A549 (cell line): ENCODE data around the gene MOXD1. TPM values are rescaled to one million over a fixed set of nuclear protein-coding genes. Genes with fewer than 3 reads are reported as not detected.

ENCODE experiments used
- ATAC-seq, 2 experiments: fragments of 200-7000 bp in 1 of 2; fragments of >200 bp in 1 of 2; cut with Nextera tagmentation in 1 of 2; cut with Tn5 transposase in 1 of 2; 3 replicates each; pipeline versions ENCODE4 v1.8.0 to v1.9.1; 2018 to 2020; ENCODE audit warnings: mild to moderate bottlenecking in 1 of 2, moderate library complexity in 1 of 2
- CTCF ChIA-PET: fragments of 300-600 bp; sonication (Branson Sonifier 250); formaldehyde crosslinking; extraction: SDS; loops from one replicate; lab custom pipeline; 2021; ENCODE audit warnings: antibody characterized with exemption, inconsistent platforms; lab: Yijun Ruan, JAX
- POLR2A ChIA-PET: fragments of 350-600 bp; formaldehyde crosslinking; extraction: SDS; loops from one replicate; lab custom pipeline; 2021; ENCODE audit warnings: antibody characterized with exemption, inconsistent platforms; lab: Yijun Ruan, JAX
- DNase-seq, 2 experiments: peaks; one replicate each; pipeline versions ENCODE4 v3.0.0 to v3.0.0-alpha.2; 2011 to 2016; ENCODE audit warnings: low read depth in 1 of 2, low spot score in 1 of 2
- FAIRE-seq: peaks from 2 replicates; lab custom pipeline; 2011; peaks lifted over from hg19 to GRCh38; lab: Jason Lieb, UNC
- H3K27ac ChIP-seq, 2 experiments: fragments of >200 bp; sonication (Bioruptor Twin); formaldehyde crosslinking; 3 replicates each; pipeline ENCODE4 v1.5.1; 2016 to 2017
- H3K4me1 ChIP-seq: fragments of >200 bp; sonication (Bioruptor Twin); formaldehyde crosslinking; 3 replicates; pipeline ENCODE4 v1.6.1; 2016
- H3K4me2 ChIP-seq: fragments of >200 bp; sonication (Bioruptor Twin); formaldehyde crosslinking; 3 replicates; pipeline ENCODE4 v1.6.1; 2016
- H3K4me3 ChIP-seq: fragments of >200 bp; sonication (Bioruptor Twin); formaldehyde crosslinking; 3 replicates; pipeline ENCODE4 v1.5.1; 2016
- H3K9me3 ChIP-seq: fragments of >200 bp; sonication (Bioruptor Twin); formaldehyde crosslinking; 3 replicates; pipeline ENCODE4 v1.6.1; 2016
- EHF ChIP-seq: fragments of 250-450 bp; sonication (Bioruptor Pico); IDR thresholded peaks from 2 replicates; pipeline ENCODE4 v1.5.0; 2020; ENCODE audit warnings: mild to moderate bottlenecking
- HDAC2 ChIP-seq: fragments of 200-600 bp; sonication (generic); IDR thresholded peaks from 2 replicates; pipeline ENCODE4 v1.6.1; 2016
- HEYL ChIP-seq: fragments of 250-450 bp; sonication (Bioruptor Pico); IDR thresholded peaks from 2 replicates; pipeline ENCODE4 v1.8.0; 2021; ENCODE audit warnings: mild to moderate bottlenecking, moderate library complexity
- HOXB5 ChIP-seq: fragments of 250-450 bp; sonication (Bioruptor Pico); IDR thresholded peaks from 2 replicates; pipeline ENCODE4 v1.5.0; 2020; ENCODE audit warnings: mild to moderate bottlenecking, moderate library complexity
- JUN ChIP-seq, 2 experiments: fragments of >200 bp; sonication (Bioruptor Twin); formaldehyde crosslinking; IDR thresholded peaks; 2 replicates in 1 of 2; 3 replicates in 1 of 2; pipeline ENCODE4 v1.6.1; 2016 to 2017
- JUNB ChIP-seq: fragments of >200 bp; sonication (Bioruptor Twin); formaldehyde crosslinking; IDR thresholded peaks from 2 replicates; pipeline ENCODE4 v1.6.1; 2016
- KDM5A ChIP-seq: fragments of 200-600 bp; sonication (generic); IDR thresholded peaks from 2 replicates; pipeline ENCODE4 v1.6.1; 2016; ENCODE audit warnings: antibody characterized with exemption, mild to moderate bottlenecking
- MAFK ChIP-seq: fragments of 450-650 bp; IDR thresholded peaks from 2 replicates; pipeline ENCODE4 v1.6.1; 2014; ENCODE audit not compliant: partially characterized antibody
- MAZ ChIP-seq: fragments of 150-350 bp; IDR thresholded peaks from 2 replicates; pipeline ENCODE4 v1.6.1; 2014; ENCODE audit warnings: antibody characterized with exemption, low read depth, low read length, borderline replicate concordance
- NR3C1 ChIP-seq: fragments of >200 bp; sonication (Bioruptor Twin); formaldehyde crosslinking; IDR thresholded peaks from 3 replicates; pipeline ENCODE4 v1.6.1; 2017
- POLR2AphosphoS2 ChIP-seq: conservative IDR thresholded peaks from 2 replicates; pipeline ENCODE4 v1.6.1; 2012; ENCODE audit warnings: low read length, improper control_type of control experiment, inconsistent platforms
- RAD21 ChIP-seq, 2 experiments: fragments of >200 bp in 1 of 2; sonication (Bioruptor Twin) in 1 of 2; formaldehyde crosslinking in 1 of 2; IDR thresholded peaks in 1 of 2; conservative IDR thresholded peaks in 1 of 2; 2 replicates in 1 of 2; 3 replicates in 1 of 2; pipeline ENCODE4 v1.6.1; 2012 to 2018; ENCODE audit warnings: inconsistent platforms in 1 of 2
- RCOR1 ChIP-seq: fragments of 150-350 bp; IDR thresholded peaks from 2 replicates; pipeline ENCODE4 v1.6.1; 2014; ENCODE audit warnings: antibody characterized with exemption, low read length, low read depth
- SMC3 ChIP-seq: fragments of >200 bp; sonication (Bioruptor Twin); formaldehyde crosslinking; IDR thresholded peaks from 3 replicates; pipeline ENCODE4 v1.6.1; 2018; ENCODE audit warnings: inconsistent platforms
- ZFP36 ChIP-seq: fragments of 450-650 bp; IDR thresholded peaks from 2 replicates; pipeline ENCODE4 v1.6.1; 2014; ENCODE audit warnings: borderline replicate concordance; ENCODE audit not compliant: partially characterized antibody
- WGBS: methylation state at CpG from one replicate; pipeline ENCODE4 v1.1.6; 2017; ENCODE audit errors: missing lambda C conversion rate; 5-methylcytosine and 5-hydroxymethylcytosine counted together
- polyA plus RNA-seq, 4 experiments: library from polyadenylated mRNA; depleted of rRNA in 3 of 4; stranded (reverse); fragments of >200 nt; fragmentation: RNase III in 1 of 4; extraction: RNeasy Plus Mini Kit Qiagen cat#74134 plus additional on column Dnase treatment in 1 of 4; gene quantifications; 2 replicates in 3 of 4; 3 replicates in 1 of 4; pipeline ENCODE4 v1.2.3, GENCODE V29; 2011 to 2017
- TF ChIP-seq, protein P1 (sequence below): fragments of 250-450 bp; sonication (Bioruptor Pico); IDR thresholded peaks from 2 replicates; pipeline ENCODE4 v1.5.0; 2020; ENCODE audit warnings: low read depth, mild to moderate bottlenecking, moderate library complexity
- TF ChIP-seq, protein P2 (sequence below): fragments of 200-600 bp; sonication (generic); IDR thresholded peaks from 2 replicates; pipeline ENCODE4 v1.6.1; 2016; ENCODE audit warnings: antibody characterized with exemption, mild to moderate bottlenecking, moderate library complexity
- TF ChIP-seq, protein P3 (sequence below): fragments of >200 bp; sonication (Bioruptor Twin); formaldehyde crosslinking; IDR thresholded peaks from 3 replicates; pipeline ENCODE4 v1.5.1; 2016
- TF ChIP-seq, protein P4 (sequence below): IDR thresholded peaks from 2 replicates; pipeline ENCODE4 v1.6.1; 2012
- TF ChIP-seq, protein P5 (sequence below): fragments of >200 bp; sonication (Bioruptor Twin); formaldehyde crosslinking; IDR thresholded peaks from 3 replicates; pipeline ENCODE4 v1.6.1; 2016
- TF ChIP-seq, protein P6 (sequence below): fragments of >200 bp; sonication (Bioruptor Twin); formaldehyde crosslinking; IDR thresholded peaks from 2 replicates; pipeline ENCODE4 v1.6.1; 2016

MOXD1 gene
- polyA plus RNA-seq, 2 of the 4 experiments (the other 2 are of a cell fraction), result 1.4 to 2.4 TPM

DNA sequence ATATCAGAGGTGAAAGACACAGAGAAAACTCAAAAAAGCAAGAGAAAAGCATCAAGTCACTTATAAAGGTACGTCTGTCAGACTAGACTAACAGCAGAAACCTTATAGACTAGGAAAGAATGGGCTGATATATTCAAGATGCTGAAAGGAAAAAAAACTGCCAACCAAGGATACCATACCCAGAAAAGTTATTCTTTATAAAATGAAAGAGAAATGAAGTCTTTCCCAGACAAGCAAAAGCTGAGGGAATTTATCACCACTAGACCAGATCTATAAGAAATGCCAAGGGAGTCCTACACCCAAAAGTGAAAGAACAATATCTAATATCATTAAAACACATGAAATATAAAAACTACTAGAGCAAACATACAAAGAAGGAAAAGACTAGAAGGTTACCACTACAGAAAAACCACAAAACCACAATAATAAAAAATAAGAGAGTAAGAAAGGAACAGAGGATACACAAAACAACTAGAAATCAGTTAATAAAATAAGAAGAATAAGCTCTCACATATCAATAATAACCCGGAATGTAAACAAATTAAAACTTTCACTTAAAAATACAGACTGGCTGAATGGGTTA lies 6.2 kb downstream of the MOXD1 start:
- ATAC-seq (no peak), DNase-seq (no peak), FAIRE-seq (no peak)
- Histone ChIP-seq H3K27ac (no peak overlapping the region), H3K9me3 (peaks cover 4% of the 10 kb centered on the region; the same call in 2 of the 3 replicates), H3K4me1 (no peaks in the 10 kb centered on the region), H3K4me3 (no peak overlapping the region), H3K4me2 (no peak overlapping the region)
- TF ChIP-seq HOXB5 (CRISPR knock-in tag) (no peak), JUNB (no peak), MAZ (no peak), ZFP36 (no peak), MAFK (no peak), HDAC2 (no peak), POLR2AphosphoS2 (no peak), NR3C1 (no peak), RCOR1 (no peak)
- TF ChIP-seq, protein P1, sequence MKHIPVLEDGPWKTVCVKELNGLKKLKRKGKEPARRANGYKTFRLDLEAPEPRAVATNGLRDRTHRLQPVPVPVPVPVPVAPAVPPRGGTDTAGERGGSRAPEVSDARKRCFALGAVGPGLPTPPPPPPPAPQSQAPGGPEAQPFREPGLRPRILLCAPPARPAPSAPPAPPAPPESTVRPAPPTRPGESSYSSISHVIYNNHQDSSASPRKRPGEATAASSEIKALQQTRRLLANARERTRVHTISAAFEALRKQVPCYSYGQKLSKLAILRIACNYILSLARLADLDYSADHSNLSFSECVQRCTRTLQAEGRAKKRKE, result no peak
- TF ChIP-seq, protein P2, sequence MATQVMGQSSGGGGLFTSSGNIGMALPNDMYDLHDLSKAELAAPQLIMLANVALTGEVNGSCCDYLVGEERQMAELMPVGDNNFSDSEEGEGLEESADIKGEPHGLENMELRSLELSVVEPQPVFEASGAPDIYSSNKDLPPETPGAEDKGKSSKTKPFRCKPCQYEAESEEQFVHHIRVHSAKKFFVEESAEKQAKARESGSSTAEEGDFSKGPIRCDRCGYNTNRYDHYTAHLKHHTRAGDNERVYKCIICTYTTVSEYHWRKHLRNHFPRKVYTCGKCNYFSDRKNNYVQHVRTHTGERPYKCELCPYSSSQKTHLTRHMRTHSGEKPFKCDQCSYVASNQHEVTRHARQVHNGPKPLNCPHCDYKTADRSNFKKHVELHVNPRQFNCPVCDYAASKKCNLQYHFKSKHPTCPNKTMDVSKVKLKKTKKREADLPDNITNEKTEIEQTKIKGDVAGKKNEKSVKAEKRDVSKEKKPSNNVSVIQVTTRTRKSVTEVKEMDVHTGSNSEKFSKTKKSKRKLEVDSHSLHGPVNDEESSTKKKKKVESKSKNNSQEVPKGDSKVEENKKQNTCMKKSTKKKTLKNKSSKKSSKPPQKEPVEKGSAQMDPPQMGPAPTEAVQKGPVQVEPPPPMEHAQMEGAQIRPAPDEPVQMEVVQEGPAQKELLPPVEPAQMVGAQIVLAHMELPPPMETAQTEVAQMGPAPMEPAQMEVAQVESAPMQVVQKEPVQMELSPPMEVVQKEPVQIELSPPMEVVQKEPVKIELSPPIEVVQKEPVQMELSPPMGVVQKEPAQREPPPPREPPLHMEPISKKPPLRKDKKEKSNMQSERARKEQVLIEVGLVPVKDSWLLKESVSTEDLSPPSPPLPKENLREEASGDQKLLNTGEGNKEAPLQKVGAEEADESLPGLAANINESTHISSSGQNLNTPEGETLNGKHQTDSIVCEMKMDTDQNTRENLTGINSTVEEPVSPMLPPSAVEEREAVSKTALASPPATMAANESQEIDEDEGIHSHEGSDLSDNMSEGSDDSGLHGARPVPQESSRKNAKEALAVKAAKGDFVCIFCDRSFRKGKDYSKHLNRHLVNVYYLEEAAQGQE, result no peak
- TF ChIP-seq, protein P3, sequence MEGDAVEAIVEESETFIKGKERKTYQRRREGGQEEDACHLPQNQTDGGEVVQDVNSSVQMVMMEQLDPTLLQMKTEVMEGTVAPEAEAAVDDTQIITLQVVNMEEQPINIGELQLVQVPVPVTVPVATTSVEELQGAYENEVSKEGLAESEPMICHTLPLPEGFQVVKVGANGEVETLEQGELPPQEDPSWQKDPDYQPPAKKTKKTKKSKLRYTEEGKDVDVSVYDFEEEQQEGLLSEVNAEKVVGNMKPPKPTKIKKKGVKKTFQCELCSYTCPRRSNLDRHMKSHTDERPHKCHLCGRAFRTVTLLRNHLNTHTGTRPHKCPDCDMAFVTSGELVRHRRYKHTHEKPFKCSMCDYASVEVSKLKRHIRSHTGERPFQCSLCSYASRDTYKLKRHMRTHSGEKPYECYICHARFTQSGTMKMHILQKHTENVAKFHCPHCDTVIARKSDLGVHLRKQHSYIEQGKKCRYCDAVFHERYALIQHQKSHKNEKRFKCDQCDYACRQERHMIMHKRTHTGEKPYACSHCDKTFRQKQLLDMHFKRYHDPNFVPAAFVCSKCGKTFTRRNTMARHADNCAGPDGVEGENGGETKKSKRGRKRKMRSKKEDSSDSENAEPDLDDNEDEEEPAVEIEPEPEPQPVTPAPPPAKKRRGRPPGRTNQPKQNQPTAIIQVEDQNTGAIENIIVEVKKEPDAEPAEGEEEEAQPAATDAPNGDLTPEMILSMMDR, result no peak
- 43% methylated on average over 2 of the region's 2 CpGs for WGBS
- ChIA-PET POLR2A (no interaction called here), CTCF (interaction anchor here (6.3 kb wide), 1 partner anchor 95 kb away, joined by 32 read pairs; no protein-coding TSS in a partner anchor)

DNA sequence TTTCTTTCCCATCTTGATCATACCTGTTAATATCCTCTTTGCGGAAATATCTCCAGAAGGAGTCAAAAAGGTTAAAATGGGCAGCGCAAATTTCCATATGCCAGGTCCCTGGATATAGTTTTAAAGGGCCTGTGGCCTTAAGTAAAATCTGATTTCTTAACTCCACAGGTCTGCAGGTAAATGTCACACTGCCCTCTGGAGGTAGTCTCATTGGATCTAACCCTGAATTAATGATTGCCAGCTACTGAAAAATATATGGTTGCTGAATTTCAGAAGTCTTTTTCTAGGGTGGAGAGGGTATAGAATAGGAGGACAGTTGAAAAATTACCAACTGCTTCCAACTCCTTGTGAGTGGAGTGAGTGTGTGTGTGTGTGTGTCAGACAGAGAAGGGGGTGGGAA lies 8.5 kb downstream of the MOXD1 start:
- H3K4me1 ChIP-seq, result no peaks in the 10 kb centered on the region
- no peak overlapping the region for H3K4me3 ChIP-seq
- H3K4me2 ChIP-seq, result no peak overlapping the region
- 87% methylated on average over 2 of the region's 2 CpGs for WGBS
- DNase-seq, result peak in 1 of 2 experiments; percentile 33
- H3K9me3 ChIP-seq, result peaks cover 4% of the 10 kb centered on the region; the same call in 2 of the 3 replicates
- peak in 1 of 2 experiments; percentile 38; a peak in 1 of 6 replicates for ATAC-seq
- ChIA-PET POLR2A (no interaction called here), CTCF (interaction anchor here (0.5 to 6.3 kb wide), 7 partner anchors 24 to 468 kb away, joined by 3 to 32 read pairs (median 4); no protein-coding TSS in a partner anchor)
- no peak overlapping the region for H3K27ac ChIP-seq
- FAIRE-seq, result no peak
- TF ChIP-seq, protein P4, sequence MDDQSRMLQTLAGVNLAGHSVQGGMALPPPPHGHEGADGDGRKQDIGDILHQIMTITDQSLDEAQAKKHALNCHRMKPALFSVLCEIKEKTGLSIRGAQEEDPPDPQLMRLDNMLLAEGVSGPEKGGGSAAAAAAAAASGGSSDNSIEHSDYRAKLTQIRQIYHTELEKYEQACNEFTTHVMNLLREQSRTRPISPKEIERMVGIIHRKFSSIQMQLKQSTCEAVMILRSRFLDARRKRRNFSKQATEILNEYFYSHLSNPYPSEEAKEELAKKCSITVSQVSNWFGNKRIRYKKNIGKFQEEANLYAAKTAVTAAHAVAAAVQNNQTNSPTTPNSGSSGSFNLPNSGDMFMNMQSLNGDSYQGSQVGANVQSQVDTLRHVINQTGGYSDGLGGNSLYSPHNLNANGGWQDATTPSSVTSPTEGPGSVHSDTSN, result no peak
- TF ChIP-seq JUNB (no peak), KDM5A (no peak), SMC3 (peak; percentile 53; the same call in 2 of the 3 replicates), MAZ (no peak), RAD21 (conservative IDR thresholded peaks at IDR 0.05 in 1 of 2, IDR thresholded peaks at IDR 0.05 in 1 of 2) (peak; percentile 53 to 57), JUN (IDR thresholded peaks at IDR 0.05) (no peak), NR3C1 (no peak), EHF (no peak), HEYL (CRISPR knock-in tag) (no peak)
- TF ChIP-seq, protein P5, sequence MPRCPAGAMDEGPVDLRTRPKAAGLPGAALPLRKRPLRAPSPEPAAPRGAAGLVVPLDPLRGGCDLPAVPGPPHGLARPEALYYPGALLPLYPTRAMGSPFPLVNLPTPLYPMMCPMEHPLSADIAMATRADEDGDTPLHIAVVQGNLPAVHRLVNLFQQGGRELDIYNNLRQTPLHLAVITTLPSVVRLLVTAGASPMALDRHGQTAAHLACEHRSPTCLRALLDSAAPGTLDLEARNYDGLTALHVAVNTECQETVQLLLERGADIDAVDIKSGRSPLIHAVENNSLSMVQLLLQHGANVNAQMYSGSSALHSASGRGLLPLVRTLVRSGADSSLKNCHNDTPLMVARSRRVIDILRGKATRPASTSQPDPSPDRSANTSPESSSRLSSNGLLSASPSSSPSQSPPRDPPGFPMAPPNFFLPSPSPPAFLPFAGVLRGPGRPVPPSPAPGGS, result no peak
- TF ChIP-seq, protein P6, sequence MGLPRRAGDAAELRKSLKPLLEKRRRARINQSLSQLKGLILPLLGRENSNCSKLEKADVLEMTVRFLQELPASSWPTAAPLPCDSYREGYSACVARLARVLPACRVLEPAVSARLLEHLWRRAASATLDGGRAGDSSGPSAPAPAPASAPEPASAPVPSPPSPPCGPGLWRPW, result no peak
- TF ChIP-seq, protein P3, result peak; percentile 38; the same call in 2 of the 3 replicates
- TF ChIP-seq, protein P1, result no peak
